Measurements from ENCODE around the gene SHISA3. TPM values are rescaled to one million over a fixed set of nuclear protein-coding genes. Genes with fewer than 3 reads are reported as not detected.

The SHISA3 gene
- total RNA-seq, 1 experiment from 2014 or later, result 4.3 TPM

GRCh38 chr4:42391981-42392380 is 5.3 kb upstream of the SHISA3 start:
- DNase-seq (ENCODE audit: low read depth), result peak; percentile 61

- no peak for DNase-seq (ENCODE audit: low read depth)
Observed at GRCh38 chr4:42392436-42392835, 4.9 kb upstream of the SHISA3 start.

DNA sequence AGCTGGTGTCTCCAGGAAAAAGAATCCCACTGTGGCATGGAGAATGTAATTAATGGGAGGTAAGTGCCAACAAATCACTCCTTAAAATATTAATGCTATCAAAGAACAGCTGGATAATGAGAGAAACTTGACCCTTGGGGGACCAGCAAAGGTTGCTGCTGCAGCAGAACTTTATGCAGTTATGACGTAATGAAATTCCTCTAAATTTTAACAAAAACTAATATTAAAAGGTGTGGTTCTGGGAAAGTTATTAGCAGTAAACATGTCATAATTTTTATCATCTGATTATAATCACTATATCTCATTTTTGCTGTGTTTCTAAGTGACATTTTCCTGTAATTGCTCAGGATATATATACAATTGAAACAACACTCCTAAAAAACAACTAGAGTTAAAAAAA is 1.7 kb upstream of the SHISA3 start:
- no peak for DNase-seq (ENCODE audit: low read depth)

DNA sequence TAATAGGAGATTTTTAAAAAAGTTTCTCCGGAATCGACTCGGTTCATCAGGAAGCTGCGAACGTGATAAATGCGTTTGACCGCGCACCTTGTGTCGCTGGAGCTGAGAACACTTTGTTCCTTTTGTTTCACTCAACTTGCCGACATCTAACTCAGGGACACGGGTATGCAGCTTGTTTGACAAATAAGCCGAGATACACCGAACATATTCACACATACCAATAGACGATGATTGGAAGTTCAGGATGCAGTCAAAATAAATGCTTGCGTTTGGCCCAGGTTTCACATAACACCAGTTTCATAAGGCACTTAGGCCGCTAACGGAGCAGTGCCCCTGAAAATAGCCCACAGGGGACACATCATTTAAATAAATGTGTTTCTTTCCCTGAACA is 932 bp upstream of the SHISA3 start:
- no peak for DNase-seq (ENCODE audit: low read depth)

DNA sequence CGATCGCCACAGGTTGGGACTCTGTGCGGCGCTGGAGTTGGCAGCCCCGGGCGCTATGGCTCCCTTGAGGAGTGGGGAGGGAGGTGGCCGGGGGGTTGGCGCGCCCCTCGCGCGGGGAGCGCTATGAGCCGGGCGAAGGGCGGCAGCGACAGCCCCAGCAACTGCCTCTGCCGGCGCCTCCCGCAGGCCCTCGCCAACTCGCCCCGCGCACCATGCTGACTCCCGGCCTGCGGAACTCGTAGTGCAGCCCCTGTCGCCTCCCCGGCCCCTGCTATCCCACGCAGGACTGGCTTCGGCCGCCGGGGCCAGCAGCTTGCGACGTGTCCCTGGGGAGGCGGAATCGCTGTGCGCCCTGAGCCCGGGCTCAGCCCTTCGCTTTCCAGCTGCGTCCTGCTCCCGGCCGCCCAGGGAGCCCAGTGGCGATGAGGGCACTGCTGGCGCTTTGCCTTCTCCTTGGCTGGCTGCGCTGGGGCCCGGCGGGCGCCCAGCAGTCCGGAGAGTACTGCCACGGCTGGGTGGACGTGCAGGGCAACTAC is 415 bp downstream of the SHISA3 start:
- no peak for DNase-seq (ENCODE audit: low read depth)

DNA sequence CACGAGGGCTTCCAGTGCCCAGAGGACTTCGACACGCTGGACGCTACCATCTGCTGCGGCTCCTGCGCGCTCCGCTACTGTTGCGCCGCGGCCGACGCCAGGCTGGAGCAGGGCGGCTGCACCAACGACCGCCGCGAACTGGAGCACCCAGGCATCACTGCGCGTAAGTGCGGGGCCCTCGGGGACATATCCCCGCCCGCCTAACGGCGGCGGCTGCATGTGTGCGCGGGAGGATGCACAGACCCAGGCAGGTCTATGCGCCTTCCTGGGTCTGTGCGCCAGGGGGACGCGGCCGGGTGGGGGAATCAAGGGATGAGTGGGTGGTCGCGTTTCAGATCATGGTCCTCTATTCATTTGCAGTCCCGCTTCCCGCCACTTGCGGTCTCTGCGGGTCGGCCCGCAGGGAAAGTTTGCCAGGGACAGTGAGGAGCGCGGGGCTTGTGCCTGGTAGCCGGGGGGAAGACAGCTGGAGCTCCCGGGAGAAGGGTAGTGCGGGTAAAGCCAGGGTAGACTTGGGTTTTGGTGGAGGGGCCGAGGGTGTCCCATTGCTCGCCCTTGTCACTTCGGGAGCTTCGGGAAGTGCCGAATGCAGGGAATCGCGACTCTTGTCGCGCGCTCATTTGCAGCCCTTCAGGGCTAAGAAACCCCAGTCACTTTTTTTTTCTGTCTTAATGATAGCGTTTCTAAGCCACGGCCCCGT is 1.0 kb downstream of the SHISA3 start:
- peak; percentile 51 for DNase-seq (ENCODE audit: low read depth)

- DNase-seq (ENCODE audit: low read depth), result peak; percentile 35
Observed at GRCh38 chr4:42398871-42399331, 1.6 kb downstream of the SHISA3 start.

DNA sequence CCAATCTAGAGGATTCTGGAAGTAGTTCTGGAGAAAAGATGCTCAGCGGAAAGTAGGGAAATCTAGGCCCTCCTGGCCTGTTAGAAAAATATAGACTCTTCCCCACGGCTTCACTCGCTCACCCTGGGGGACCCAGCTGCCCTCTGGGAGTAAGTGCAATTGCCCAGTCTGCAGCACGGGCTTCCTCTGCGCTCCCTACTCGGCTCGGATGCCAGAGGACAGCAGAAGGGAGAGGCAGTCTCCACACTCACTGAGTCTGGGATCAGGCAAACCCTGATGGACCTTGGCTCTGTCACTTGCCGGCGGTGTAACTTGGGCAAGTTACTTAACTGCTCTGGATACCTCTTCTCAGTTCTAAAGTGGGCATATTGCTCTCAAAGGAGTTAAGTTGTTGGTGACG is 2.1 kb downstream of the SHISA3 start:
- peak; percentile 27 for DNase-seq (ENCODE audit: low read depth)

DNA sequence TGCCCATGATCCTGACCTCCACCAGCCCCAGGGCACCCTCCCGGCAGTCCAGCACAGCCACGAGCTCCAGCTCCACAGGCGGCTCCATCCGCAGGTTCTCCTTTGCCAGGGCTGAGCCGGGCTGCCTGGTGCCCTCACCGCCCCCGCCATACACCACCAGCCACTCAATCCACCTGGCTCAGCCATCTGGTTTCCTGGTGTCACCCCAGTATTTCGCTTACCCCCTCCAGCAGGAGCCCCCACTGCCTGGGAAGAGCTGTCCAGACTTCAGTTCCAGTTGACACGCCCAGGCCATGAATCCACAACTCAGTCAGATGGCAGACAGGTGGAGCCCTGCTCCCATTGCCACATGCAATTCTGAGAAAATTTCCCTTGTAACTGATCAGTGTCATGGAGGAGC is 3.9 kb downstream of the SHISA3 start:
- peak; percentile 41 for DNase-seq (ENCODE audit: low read depth)

GRCh38 chr4:42404001-42404400 is 6.7 kb downstream of the SHISA3 start:
- no peak for DNase-seq (ENCODE audit: low read depth)

DNA sequence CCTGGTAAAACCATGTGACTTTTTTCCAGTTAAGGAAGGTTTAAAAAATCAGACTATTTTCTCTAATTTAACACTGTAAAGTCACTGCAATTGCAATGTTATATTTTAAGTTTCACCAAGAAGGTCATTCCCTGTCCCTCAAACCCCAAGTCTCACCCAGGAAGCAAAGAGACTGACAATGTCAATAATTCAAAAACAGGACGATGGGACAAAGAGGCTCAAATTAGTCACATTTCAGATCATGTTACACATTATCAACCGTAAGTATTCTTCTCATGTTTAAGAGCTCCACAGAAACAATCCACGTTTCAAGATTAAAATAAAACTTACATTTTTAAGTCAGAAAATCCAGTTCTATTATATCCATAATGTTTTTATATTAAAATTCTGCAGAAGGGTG is 13.2 kb downstream of the SHISA3 start:
- DNase-seq (ENCODE audit: low read depth), result no peak

- no peak for DNase-seq (ENCODE audit: low read depth)
Observed at GRCh38 chr4:42411803-42412202, 14.5 kb downstream of the SHISA3 start.

DNA sequence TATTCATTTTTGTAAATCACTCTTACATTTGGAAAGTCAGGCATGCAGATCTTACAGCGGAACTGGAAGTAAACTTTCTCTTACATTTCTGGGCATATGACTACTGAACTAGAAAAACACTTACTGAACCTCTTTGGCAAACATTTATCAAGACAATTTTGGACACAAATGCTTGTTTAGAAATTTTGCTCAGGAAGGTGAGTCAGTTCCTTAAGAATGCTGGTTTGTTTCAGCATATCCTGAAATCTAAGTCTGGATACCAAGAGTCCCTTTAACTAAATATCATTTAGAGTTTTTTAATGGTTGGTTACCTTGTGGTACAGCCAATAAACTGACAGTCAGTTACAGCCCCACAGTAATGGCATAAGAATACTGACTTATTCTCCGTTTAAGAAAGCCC is 15.0 kb downstream of the SHISA3 start:
- DNase-seq (ENCODE audit: low read depth), result peak; percentile 32

DNA sequence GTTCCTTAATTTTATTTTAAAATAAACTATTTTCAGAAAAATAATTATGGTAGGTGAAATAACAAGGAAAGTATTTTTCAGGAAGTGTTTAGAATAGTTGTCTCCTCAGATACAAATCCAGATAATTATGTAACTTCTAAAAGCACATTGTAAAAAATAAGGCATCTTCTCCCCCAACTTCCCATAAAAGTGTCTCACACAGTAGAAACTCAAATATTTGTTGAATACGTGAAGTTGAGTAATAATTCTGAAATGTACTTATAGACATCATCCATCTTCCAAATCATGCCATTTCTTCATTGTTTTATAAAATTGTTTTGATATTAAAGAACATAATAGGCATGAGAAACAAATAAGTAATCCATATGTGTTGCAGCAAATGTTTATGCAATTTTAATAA is 18.0 kb downstream of the SHISA3 start:
- DNase-seq (ENCODE audit: low read depth), result no peak

- no peak for DNase-seq (ENCODE audit: low read depth)
Observed at GRCh38 chr4:42416017-42416416, 18.7 kb downstream of the SHISA3 start.

GRCh38 chr4:42417550-42417949 is 20.3 kb downstream of the SHISA3 start:
- DNase-seq (ENCODE audit: low read depth), result no peak

DNA sequence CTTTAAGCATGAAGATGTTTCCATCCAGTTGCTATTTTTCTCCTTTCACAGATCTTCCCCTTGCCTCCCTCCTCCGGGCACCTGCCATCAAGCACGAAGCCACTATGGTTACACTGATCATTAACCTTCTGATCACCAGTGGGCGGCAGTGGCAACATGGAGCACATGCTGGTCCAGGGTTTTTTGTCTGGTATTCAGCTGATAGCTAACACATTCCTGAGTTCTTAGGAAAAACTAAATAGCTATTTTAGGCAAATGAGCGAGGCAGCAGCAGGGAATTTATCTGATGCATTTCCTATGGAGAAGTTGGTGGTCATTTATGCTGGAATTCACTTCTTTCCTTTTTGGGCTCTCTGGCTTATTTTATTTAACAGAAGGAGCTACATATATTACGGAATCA is 22.9 kb downstream of the SHISA3 start:
- DNase-seq (ENCODE audit: low read depth), result no peak

DNA sequence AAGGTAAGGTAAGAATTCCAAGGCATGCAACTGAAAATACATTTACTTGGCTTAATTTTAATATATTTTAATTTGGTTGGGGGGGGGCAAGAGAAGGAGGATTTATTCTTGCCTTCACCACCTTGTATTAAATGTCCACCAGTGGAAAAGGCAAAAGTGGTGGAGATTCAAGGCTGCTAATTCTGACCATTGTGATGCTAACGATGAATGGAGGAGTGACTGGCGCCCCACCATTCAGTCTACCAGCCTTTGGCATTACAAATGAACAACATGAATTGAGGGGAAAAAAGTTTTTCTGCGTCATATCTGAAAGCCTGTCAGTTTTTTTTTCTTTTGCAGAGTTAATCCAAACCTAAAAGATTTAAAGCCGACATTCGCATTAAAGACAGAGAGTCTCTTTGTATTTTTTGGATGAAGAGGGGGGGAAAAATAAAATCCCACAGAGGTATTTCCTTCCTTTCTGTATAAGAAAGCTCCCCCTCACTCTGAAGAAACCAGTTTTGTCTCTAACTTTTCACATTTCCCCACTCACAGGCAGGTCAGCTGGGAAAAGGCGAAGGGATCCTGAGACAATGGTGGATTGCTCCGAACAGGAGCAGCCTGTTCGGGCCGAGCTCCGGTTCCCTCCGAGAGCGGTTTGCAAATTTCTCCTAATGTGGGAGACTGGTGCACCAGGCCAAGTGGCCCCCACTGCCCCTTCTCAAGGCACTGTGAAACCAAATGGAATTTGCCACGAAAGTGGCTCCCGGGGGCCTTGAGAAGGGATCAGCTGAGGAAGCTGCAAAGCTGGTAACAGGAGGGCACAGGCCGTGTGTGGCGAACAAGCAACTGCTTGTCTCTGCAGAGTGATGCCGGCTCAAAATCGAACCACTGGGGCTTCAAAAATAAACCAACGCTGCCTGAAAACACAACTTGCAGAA is 28.1 kb downstream of the SHISA3 start:
- DNase-seq (ENCODE audit: low read depth), result no peak

DNA sequence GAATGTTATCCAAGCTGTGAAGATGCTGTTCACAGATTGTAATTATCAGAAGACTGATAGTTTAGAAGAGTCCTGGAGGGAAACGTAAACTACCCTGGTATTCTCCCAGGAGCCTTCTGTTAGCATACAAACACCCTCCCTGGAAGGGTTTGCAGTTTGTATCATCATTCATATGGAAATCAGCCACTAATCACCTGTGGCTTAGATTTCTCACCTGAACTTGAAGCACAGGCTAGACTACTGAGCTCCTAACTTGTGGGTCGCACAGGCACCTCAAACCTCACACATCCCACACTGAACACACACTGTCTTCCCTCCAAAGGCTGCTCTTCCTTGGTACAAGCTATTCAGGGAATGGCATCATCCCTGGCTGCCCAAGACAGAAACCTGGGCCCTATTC is 30.7 kb downstream of the SHISA3 start:
- no peak for DNase-seq (ENCODE audit: low read depth)

DNA sequence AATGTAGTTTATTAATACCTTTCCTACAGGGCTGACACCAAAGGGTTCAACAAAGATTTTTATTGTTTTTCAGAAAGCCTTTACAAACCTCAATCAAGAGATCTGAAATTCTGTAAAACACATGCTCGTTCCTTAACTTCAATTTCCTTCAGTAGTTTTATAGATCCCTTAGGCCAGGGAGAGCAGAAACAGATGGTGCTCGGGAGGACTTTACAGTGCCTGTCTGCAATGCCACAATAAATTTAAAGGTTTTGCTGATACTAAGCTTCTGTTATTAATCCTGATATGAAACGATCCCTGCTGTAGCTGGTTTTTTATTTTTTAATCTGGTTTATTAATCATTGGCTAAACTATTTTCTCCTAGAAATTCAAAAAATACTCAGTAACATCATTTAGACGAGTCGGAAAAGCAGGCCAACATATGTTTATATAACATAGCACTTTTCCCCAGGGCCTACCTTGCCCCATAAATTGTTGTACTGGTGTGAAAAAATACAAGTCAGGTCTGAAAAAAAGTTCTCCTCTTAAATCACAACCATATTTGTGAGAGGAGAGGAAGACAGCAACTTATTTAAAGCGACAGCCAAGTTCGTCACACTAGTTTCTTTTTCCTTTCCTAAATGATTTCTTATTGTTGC is 39.8 kb downstream of the SHISA3 start:
- no peak for DNase-seq (ENCODE audit: low read depth)

DNA sequence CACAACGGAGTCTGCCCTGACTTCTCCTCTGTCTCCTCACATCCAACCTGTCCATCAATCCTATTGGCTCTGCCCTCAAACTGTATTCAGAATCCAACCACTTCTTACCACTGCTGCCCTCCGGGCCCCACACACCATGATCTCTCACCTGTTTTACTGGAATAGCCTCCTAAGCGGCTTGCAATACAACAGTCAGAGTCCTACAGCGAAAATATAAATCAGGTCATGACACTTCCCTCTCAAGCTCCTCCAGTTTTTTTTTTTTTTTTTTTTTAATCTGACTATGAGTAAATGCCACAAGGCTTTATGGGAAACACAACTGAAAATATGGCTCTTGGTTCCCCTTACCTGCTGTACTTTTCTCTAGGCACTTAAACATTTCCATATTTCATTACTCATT is 42.8 kb downstream of the SHISA3 start:
- DNase-seq (ENCODE audit: low read depth), result no peak

- DNase-seq (ENCODE audit: low read depth), result no peak
Observed at GRCh38 chr4:42442601-42443000, 45.3 kb downstream of the SHISA3 start.
